Measurements from ENCODE around the gene AOC1. TPM values are rescaled to one million over a fixed set of nuclear protein-coding genes. Genes with fewer than 3 reads are reported as not detected.

Gene AOC1
- total RNA-seq, 4 donors from 2014 or later, result 1.2 to 6.7 (median 3.5) TPM

- no peak overlapping the region for H3K4me3 ChIP-seq (ENCODE audit: low read depth, poor library complexity, severe bottlenecking)
- WGBS, 2 donors, result 75 to 83% methylated on average over 7 of the region's 7 CpGs
- intact Hi-C loops (cut with DNase I; ENCODE audit: low total_unique reads), result no loop called here
- peak in 1 of 2 donors; percentile 37 for DNase-seq (ENCODE audit: low spot score in 2 of 2)
- no peak for TF ChIP-seq POLR2A (IDR thresholded peaks at IDR 0.05)
- no peak for TF ChIP-seq CTCF (IDR thresholded peaks at IDR 0.05)
Measured at GRCh38 chr7:150838965-150839650, 13.2 kb upstream of the AOC1 start.

GRCh38 chr7:150842018-150842417 lies 10.3 kb upstream of the AOC1 start:
- no peak overlapping the region for H3K4me3 ChIP-seq (ENCODE audit: low read depth, poor library complexity, severe bottlenecking)
- DNase-seq (ENCODE audit: low spot score in 2 of 2), result peak in 1 of 2 donors; percentile 39
- TF ChIP-seq CTCF (IDR thresholded peaks at IDR 0.05) (no peak), POLR2A (IDR thresholded peaks at IDR 0.05) (no peak)
- intact Hi-C loops (cut with DNase I; ENCODE audit: low total_unique reads), result no loop called here
- 87 to 89% methylated on average over 3 of the region's 3 CpGs for WGBS, 2 donors

- H3K4me3 ChIP-seq (ENCODE audit: low read depth, poor library complexity, severe bottlenecking), result no peak overlapping the region
- 78 to 88% methylated on average over 4 of the region's 4 CpGs for WGBS, 2 donors
- intact Hi-C loops (cut with DNase I; ENCODE audit: low total_unique reads), result no loop called here
- no peak for DNase-seq (ENCODE audit: low spot score in 2 of 2)
- TF ChIP-seq POLR2A (IDR thresholded peaks at IDR 0.05) (no peak), CTCF (IDR thresholded peaks at IDR 0.05) (no peak)
Measured at GRCh38 chr7:150842716-150843115, 9.6 kb upstream of the AOC1 start.

GRCh38 chr7:150845421-150845861 lies 6.9 kb upstream of the AOC1 start:
- intact Hi-C loops (cut with DNase I; ENCODE audit: low total_unique reads), result no loop called here
- peak in 1 of 2 donors; percentile 71 for DNase-seq (ENCODE audit: low spot score in 2 of 2)
- 21 to 30% methylated on average over 4 of the region's 4 CpGs for WGBS, 2 donors
- H3K4me3 ChIP-seq (ENCODE audit: low read depth, poor library complexity, severe bottlenecking), result no peak overlapping the region
- TF ChIP-seq POLR2A (IDR thresholded peaks at IDR 0.05), result no peak
- no peak for TF ChIP-seq CTCF (IDR thresholded peaks at IDR 0.05)

GRCh38 chr7:150846291-150847115 lies 5.8 kb upstream of the AOC1 start:
- no peak overlapping the region for H3K4me3 ChIP-seq (ENCODE audit: low read depth, poor library complexity, severe bottlenecking)
- DNase-seq (ENCODE audit: low spot score in 2 of 2), result peak in 1 of 2 donors; percentile 72
- intact Hi-C loops (cut with DNase I; ENCODE audit: low total_unique reads), result no loop called here
- WGBS, 2 donors, result 92 to 95% methylated on average over 14 of the region's 14 CpGs
- no peak for TF ChIP-seq POLR2A (IDR thresholded peaks at IDR 0.05)
- TF ChIP-seq CTCF (IDR thresholded peaks at IDR 0.05), result no peak
